ENCODE data around the gene DYSF.

DYSF gene

DNA sequence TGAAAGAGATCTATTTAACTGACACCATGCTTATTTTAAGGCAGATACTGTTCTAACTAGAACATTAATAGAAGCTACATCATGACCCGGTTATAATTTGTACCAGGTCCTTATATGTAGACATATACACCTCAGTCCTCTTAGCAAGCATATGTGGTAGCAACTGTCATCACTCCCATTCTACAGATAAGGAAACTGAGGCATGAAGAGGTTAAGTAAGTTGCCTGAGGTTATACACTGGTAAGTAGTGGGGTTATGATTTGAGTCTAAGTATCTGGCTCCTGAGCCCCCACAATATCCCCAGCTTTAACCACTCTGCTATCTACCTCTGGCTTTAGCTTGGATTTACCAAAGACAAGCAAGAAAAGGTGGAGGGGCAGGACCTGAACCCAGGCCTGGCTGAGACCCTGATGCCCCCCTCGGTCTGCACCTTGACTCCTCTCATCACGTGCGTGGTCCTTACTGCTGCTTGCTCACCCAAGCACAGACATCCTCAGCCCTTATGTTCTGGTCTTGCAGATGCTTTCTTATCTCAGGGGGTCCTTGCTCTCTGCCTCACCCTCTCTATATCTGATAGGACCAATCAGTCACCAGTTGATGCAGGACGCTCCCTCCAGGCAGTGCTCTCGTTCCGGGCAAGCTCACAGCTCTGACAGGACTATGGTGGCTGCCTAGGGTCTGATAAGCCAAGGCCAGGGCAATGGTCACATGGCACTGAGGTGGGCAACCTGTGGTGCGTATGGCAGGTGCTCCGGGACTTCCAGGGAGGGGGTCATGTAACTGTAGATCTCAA is 4.0 kb downstream of the DYSF start:
- no peak for DNase-seq

DNA sequence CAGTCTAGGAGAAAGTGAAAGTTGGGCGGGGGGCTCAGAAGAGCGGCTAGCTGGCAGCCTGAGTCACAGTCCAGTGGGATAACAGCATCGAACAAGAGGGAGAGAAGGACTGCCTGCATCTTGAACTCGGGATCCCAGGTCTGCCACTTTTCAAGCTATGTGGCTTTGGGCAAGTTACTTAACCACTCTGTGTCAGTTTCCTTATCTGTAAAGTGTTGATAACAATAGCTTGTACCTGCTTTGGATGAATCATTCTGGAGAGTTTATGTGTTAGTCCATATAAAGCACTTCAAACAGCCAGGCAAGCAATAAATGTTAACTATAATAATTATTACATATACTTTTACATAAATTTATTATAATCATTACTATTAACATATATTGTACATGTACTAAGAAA is 4.6 kb downstream of the DYSF start:
- no peak for DNase-seq

DNA sequence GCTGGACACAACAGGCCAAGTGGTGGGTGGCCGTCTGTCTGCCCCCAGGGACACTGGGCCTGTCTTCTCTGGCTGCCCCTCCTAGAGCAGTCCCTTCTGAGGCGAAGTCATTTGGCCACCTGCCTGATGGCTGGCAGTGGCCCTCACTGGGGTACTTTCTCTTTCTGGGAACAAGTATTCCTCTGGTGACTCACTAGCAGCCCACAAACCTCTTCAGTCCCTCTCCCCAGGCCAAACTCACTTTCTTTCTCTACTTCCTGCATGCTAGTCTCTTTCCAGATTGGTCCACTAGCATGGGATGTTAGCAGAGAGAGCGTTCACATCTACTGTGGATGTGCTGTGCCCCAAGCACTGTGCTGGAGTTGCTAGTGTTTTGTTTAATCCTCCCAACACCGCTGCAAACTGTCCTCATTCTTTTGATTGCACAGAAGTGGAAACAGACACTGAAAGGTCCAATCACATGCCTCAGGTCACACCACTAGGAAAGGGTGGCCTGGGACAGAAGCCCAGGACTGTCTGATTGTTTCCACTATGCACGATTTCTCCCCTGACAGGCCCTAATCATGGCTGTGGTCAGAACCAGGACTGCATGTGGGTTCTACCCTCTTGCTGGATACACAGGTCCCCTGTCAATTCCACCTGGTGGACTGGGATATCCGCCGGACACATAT is 5.2 kb downstream of the DYSF start:
- DNase-seq, result no peak

DNA sequence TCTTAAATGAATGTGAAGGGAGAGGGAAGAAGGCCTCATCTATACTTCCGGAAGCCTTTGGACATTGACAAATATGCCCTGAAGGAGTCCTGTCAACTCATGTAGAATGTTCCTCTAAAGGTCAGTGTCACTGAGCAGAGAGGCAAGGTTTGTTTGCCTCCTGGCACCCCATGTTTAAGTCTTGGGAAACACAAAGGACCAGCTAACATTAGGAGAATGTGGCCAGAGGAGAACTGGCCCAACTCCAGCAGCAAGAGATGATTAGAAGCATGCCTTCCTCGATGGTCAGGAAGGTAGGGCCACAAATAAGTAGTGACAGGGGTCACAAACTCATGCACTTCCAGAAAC is 5.7 kb downstream of the DYSF start:
- DNase-seq, result no peak

DNA sequence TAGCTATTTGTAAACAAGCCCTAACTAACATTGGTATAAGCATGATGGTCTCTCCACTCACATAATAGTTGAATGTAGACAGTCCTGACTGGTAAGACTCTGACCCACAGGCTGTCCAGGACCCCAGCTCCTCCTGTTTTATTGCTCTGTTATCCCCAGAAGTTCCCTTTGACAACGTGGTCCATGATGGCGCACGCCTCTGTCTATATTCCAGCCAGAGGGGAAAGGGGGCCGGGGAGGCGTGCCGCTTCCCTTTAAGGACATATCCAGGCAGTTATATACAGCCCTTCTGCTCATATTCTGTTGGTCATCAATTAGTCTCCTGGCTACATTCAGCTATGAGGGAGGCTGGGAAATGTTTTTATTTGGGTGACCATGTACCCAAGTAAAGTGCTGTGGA is 6.7 kb downstream of the DYSF start:
- DNase-seq, result no peak

DNA sequence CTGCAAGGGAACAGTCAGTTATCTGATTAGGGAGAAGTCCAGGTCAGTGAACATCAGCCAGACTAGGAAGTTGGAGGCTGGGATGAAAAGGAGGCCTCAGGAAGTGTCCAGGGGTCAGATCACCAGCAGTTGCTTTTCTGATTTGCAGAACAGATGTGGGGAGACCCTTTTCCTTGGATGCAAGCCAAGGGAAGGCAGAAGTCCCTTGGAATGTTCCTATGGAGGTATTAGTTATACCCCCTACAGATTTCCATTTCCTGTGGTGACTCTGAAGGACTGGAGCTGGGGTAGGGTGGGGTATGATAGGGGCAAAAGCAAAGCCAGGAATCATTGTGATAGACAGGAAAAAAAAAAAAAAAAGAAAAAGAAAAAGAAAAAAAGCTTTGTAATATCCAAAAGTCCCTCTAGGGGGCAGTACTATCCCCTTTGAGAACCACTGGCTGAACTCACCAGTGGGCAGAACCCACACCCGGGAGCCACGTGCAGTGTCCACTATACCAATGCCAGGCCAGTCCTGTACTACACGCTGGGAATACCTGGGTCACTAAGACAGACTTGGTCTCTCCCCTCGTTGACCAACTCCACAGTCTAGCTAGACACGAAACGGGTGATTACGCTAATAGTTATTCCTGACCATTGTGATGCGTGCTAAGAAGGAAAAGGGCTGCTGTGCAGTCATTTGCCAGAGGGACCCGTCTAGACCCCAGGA is 7.4 kb downstream of the DYSF start:
- DNase-seq, result no peak

DNA sequence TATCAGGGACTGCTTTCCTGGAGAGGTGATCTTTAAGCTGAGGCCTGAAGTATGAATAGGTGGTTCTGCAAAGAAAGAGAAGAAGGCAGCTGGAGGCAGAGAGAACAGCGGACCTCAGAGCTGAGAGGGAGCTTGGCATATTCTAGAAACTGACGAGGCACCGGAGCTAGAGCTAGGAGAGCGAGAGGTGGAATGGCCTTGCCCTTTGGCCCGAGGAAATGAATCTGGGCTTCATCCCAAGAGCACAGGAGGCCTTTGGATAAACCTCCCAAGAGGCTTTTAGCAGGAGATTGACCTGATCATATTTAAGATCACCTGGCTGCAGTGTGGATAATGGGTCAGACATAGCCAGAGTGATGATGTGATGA is 7.9 kb downstream of the DYSF start:
- DNase-seq, result no peak

DNA sequence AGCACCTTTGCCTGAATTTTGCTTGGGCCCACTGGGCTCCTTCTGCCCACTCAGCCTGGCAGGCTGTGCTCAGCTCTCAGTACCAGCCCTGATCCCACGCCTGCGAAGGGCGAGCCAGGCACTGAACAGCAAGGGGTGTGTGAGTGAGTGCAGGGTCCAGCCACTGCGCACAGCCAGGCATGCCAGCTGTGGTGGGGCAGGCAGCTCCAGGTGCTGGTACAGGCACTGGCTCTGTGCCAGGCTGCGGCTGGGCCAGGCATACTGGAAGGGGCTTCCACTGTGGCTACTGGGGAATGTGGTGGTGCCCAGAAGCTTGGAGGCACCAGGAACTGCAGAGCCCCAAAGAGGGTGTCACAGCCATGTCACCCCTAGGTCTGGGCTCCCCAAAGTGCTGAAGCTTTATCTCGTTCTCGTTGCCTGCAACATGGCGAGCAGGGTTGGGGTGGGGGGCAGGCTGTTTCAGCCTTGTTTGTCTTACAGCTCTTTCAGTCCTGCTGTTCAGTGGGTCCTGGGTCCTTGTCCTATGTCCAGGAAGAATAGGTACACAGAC is 8.8 kb downstream of the DYSF start:
- DNase-seq, result no peak

DNA sequence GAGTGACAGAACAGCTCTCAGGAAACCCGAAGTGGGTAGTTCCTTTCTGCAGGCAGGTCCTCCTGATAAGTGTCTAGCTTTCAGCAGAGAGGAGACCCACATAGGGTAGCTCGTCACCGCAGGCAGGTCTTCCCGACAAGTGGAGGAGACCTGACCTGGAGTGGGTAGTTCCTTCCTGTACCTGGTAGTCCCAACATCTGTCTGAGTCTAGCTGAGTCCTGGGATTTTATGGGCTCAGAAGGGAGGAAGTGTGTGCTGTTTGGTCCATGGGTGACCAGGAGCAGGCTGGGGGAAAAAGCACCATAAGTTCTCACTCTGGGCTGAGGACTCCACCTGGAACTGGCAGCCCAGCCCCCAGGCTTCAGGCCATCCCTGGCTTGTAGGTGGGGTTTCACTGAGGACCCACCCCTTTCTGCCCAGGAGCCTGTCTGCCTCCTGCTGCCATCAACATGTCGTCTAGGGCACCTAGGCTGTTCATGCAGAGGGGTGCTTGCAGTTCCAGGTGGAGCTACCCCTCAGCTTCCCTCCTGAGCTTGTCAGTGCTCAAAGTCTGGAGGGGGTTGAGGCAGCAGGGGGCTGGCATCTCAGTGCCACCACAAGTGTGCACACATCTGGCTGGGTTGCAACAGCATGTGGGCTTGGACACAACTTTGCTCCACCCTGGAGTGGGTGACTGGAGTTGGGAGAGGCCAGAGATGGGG is 9.4 kb downstream of the DYSF start:
- DNase-seq, result no peak

DNA sequence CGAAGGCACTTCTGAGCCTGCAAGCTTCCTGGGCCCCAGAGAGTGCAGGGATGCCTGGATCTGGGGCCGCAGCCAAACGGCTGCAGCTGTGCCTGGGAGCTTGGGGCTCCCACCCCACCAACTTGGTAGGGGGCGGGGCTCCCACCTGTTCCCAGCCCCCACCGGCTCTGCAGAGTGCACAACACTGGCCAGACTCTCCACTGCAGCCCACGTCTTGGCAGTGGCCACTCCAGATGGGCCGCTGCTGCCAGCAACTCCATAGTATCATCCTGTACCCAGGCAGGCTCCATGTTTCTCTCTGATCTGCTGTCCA is 9.9 kb downstream of the DYSF start:
- no peak for DNase-seq

DNA sequence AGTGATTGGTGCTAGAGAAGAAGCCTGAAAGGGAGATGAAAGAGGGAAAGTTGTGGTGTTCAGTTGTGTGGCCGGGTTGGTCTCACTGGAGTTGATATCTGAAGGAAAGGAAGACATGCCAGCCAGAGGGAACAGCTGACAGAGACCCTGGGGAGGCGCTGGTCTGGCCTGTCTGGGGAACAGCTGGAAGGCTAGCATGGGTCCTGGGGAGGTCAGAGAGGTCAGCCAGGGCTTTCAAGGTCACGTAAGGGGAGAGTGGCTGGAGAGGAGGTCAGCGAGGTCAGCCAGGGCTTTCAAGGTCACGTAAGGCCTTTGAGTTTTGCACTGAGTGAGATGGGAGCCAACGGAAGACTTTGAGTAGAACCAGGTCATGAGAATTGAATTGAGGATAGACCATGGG is 11.0 kb downstream of the DYSF start:
- no peak for DNase-seq

DNA sequence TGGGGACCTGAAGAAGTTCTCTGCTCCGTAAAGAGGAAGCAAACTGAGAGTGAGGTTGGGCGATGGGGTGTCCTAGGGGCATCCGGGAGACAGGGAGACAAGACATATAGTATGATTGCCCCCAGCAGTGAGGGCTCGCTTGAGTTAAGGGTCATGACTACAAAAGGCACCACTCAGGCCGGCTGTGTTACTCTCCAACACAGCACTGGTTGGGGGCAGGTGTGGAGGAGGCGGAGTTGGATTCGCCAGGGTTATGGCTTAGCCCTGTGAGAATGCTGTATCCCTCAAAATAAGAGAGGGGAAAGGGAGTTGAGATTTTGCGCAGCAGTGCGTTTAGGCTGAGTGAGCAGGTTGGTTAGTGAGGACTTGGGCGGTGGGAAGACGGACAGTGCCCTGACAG is 12.0 kb downstream of the DYSF start:
- no peak for DNase-seq

DNA sequence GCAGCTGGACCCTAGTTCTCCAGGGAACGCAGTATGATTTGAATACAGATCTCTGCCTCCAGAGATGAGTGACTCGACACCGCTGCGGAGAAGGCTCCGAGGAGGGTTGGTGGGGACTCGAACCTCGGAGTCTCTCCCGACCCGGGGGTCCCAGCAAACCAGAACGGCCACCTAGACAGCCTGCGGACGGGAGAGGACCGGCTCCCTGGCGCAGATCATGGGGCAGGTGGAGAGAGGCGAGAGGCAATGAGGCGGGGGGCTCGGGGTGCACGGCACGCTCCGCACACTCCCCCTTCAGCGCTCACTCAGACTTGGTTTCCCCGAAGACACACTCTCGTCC is 12.6 kb downstream of the DYSF start:
- no peak for DNase-seq

DNA sequence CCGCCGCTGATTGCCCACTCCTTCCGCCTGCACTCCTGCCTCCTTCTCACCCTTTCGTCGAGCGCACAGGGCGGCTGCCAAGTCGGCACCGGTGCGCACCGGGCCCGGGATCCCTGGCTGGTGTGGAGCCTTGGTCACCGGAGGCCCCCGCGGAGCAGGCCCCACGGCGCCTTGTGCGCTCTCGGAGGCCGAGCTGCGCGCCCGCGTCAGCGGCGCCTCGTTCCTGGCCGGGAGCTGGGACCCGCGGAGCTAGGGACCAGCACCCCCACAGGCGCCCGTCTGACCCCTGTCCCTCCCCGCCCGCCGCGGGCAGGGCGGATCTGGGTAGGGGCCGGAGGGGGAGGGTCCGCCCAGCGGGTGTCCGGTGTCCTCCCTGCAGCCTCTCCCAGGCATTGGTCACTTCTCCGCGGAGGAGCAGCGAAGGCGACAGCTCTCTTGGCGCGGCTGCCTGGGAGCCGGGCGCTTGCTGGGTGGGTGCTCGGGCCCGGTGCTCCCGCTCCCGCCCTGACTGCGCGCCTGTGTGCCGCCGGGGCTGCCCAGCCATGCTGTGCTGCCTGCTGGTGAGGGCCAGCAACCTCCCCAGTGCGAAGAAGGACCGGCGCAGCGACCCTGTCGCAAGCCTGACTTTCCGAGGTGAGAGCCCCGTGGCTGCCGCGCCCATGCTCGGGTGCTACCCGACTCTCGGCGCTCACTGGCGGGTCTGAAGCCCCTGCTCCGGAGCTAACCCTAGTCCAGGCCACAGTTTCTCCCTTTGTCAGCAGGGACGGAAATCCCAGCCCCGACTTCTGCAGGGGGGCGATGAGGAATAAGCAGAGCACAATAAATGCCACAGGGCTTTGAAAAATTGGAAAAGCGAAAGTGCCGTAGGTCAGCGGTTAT is 13.2 kb downstream of the DYSF start:
- DNase-seq, result no peak

DNA sequence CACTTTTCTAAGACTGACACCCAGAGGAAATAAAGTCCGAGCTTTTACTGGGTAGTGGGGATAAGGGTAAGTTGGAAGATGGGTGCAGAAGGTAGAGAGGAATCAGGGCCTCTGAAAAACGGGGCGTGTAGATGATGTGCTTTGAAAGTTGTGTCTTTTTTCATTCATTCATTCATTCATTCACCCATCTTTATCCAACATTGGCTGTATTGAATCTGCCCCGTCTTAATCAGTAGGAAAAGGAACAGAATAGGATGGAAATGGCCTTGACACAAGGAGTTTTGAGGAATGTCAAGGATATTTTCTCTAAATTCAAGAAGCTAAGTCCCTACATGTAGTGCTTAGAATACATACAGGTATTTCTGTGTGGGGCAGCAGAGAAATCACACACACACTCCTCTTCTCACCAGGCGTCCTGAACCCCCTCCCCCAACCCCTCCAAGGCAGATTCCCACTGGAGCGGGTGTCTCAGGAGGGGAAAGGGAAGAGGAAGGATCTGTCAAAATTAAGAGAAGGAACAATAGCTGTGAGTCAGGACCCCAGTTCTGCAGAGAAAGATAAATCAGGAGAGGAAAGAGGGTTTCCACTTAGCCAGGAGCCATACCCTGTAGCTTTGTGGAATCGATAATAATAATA is 13.9 kb downstream of the DYSF start:
- no peak for DNase-seq

DNA sequence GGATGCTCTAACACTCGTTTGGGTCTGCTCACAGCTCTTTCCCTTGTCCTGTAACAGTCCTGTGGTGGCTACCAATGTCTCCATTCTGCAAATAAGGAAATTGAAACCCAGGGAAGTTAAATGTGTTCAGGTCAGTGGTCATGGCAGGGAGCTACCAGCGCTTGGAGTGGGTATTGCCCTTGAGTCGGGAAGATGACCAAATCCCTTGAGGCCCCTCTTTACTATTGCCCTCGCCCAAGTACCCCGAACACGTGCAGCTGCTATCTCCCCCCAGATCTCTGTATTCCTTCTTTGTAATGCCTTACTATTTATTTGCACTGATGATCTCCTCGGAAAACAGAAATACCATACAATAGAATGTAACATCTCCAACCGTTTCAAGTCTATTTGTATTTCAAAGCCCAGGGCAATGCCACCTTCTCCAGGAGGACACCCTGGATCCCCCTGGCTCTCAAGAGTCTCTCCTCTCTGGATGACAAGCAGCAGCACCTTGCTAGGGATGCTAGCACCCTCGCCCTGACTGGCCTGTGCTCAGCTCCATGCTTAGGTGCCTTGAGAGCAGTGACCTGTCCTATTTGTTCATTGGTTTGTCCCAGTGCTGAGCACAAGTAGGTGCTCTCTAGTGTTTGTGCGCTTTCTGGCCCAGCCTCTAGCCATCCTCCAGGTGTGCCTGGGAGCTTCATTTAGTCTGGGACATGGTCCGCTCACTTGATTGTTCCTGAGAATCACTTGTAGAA is 15.1 kb downstream of the DYSF start:
- no peak for DNase-seq

DNA sequence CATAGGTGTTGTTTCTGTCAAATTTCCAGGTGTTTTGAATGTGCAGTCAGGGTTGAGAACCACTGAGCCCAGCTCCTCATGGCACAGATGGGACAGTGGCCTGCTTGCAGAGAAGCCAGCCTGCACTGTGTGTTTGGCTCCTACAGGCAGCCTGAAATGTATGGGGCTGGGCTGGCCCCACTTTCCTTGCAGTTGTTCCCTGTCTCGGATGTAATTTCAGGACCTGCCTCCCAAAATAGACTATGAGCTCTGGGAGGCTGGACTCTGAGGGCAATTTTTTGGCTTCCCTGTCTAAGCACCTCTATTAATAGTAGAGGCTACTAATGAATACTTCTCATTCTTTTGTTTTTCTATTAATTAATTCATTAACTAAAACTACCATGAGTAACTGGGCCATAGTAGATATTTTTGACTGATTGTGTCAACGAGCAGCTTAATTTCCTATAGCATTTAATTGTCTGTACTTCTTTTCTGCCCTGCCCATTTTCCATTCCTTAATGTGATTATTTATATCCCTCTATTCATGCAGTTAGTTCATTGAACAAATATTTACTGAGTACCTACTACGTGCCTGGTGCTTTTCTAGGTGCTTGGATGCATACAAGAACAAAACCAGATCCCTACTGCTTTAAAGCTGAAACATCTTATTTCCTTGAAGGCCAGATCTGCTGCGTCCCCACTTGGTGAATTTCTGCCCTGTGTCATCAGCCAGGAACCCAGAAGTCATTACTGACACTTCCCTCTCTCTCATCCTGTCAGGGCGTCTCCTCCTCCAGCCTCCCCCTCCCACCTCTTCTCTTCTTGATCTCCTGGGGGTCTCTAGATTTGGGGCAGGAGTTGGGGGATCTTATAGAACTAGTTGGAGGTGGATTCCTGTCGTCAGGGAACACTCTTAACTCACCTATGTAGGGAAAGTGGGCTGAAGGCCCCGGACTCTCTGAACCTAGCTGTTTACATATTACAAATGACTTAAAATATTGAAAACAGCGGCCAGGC is 16.3 kb downstream of the DYSF start:
- no peak for DNase-seq

DNA sequence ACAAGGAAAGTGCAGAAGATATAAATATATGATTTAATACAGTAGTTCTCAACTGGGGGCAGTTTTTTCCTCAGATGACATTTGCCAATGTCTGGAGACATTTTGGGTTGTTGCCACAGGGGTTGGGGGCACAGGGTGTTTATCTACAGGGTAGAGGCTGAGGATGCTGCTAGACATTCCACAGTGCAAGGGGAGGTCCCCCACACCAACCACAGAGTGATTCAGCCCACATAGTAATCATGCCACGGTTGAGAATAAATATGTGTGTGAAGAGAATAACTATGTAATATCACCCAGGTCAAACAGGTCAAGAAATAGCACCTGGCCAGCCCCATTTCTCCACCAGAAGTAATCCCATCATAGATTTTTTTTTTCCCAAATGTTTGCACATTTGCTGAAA is 17.9 kb downstream of the DYSF start:
- no peak for DNase-seq

DNA sequence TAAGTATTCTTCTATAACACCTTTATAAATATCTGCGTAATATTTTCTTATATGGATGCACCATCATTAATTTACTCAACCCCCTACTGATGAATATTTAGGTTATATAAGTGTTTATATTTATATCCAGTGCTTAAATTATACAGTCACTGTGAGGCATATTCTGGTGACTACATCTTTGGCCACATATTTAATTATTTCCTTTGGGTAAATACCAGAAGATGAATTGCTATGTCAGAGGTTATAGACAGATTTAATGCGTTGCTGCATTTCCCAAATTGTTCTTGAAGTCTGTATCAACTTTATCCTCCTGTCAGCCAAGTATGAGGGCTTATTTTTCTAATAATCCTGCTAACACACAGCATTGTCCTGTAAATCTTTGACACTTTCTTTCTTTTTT is 18.7 kb downstream of the DYSF start:
- no peak for DNase-seq

DNA sequence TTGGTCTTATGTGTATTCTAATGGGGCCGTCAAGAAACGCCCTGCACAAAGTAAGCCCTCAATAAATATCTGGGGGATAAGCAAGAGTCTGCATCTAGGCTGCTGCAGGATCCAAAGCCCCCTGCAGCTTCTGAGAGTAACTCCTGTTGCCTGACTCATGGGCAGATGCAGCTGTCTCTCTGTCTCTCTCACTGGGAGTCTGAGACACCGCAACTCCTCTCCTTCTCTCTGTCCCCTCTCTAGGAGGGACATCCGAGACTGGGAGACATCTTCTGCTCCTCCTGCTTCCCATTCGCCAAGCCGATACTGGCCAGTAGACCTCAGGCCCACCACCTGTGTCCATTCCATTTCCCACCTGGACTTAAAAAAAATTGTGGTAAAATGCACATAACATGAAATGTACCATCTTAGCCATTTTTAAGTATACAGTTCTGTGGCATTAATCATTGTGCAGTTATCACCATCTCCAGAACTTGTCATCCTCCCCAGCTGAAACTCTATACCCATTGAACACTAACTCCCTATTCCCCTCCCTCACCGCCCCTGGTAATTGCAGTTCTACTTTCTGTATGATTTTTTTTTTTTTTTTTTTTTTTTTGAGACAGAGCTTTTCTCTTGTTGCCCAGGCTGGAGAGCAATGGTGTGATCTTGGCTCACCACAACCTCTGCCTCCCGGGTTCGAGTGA is 20.1 kb downstream of the DYSF start:
- no peak for DNase-seq

Measured in activated T-cell treated with anti-CD3 and anti-CD28 coated beads for 4 hours (primary cell).